Calu3 (cell line): ENCODE measurements around the gene PINK1. TPM values are rescaled to one million over a fixed set of nuclear protein-coding genes. Genes with fewer than 3 reads are reported as not detected.
A peak's percentile ranks its signal among the peaks of the same experiment; 100 is the strongest.

Experiments used
- BruUV-seq: library from RNA; stranded (reverse); fragments of 400-500 nt; replicated peaks from 2 replicates; lab custom pipeline; 2021; lab: Mats Ljungman, UMichigan
- CTCF ChIA-PET: fragments of 300-600 bp; sonication (Branson Sonifier 250); formaldehyde crosslinking; loops from one replicate; lab custom pipeline; 2022; ENCODE audit warnings: antibody characterized with exemption; lab: Charles Lee
- DNase-seq: peaks from one replicate; pipeline ENCODE4 v3.0.0; 2022
- H3K27ac Mint-ChIP-seq: one replicate; pipeline ENCODE4 v1.8.0; 2022; ENCODE audit warnings: mixed read lengths; ENCODE audit not compliant: unreplicated experiment
- H3K27me3 Mint-ChIP-seq: one replicate; pipeline ENCODE4 v1.8.0; 2022; ENCODE audit warnings: mixed read lengths; ENCODE audit not compliant: unreplicated experiment
- H3K36me3 Mint-ChIP-seq: one replicate; pipeline ENCODE4 v1.8.0; 2022; ENCODE audit warnings: mild to moderate bottlenecking, moderate library complexity, mixed read lengths; ENCODE audit not compliant: insufficient read depth, unreplicated experiment
- H3K4me1 Mint-ChIP-seq: one replicate; pipeline ENCODE4 v1.8.0; 2022; ENCODE audit warnings: mild to moderate bottlenecking, low read depth, mixed read lengths; ENCODE audit not compliant: unreplicated experiment
- H3K4me3 Mint-ChIP-seq: one replicate; pipeline ENCODE4 v1.8.0; 2022; ENCODE audit warnings: mild to moderate bottlenecking, low read depth, moderate library complexity, mixed read lengths; ENCODE audit not compliant: unreplicated experiment
- H3K9me3 Mint-ChIP-seq: one replicate; pipeline ENCODE4 v1.8.0; 2022; ENCODE audit warnings: low read depth, mixed read lengths; ENCODE audit not compliant: unreplicated experiment
- CTCF ChIP-seq: fragments of 200-600 bp; IDR thresholded peaks from one replicate; pipeline ENCODE4 v1.8.0; 2022; ENCODE audit warnings: antibody characterized with exemption; ENCODE audit not compliant: unreplicated experiment
- intact Hi-C: fragments of 100-400 bp; cut with micrococcal nuclease; formaldehyde crosslinking; loops from one replicate; pipeline ENCODE4 v1.10.0; 2022; ENCODE audit not compliant: unreplicated experiment
- total RNA-seq: library from RNA; stranded (reverse); gene quantifications from 2 replicates; pipeline ENCODE4 v1.2.3, GENCODE V29; 2022

Gene PINK1
- total RNA-seq, 1 experiment from 2014 or later = 11.2 TPM

GRCh38 chr1:20645414-20645813 lies 12.2 kb downstream of the PINK1 start:
- intact Hi-C loops = no loop called here
- Mint-ChIP-seq H3K27me3 (no peaks in the 10 kb centered on the region), H3K36me3 (peaks cover 34% of the 10 kb centered on the region), H3K4me1 (no peaks in the 10 kb centered on the region), H3K9me3 (no peaks in the 10 kb centered on the region), H3K4me3 (no peak overlapping the region), H3K27ac (no peak overlapping the region)
- BruUV-seq = no TSS peak
- no peak for DNase-seq
- TF ChIP-seq CTCF = no peak
- CTCF ChIA-PET = interaction anchor here (0.6 kb wide), 1 partner anchor 864 kb away, joined by 3 read pairs; no protein-coding TSS in a partner anchor

GRCh38 chr1:20648438-20648837 lies 15.2 kb downstream of the PINK1 start:
- H3K4me3 Mint-ChIP-seq = no peak overlapping the region
- intact Hi-C loops = no loop called here
- no peak for TF ChIP-seq CTCF
- no peaks in the 10 kb centered on the region for H3K9me3 Mint-ChIP-seq
- DNase-seq = no peak
- H3K27me3 Mint-ChIP-seq = no peaks in the 10 kb centered on the region
- CTCF ChIA-PET = no interaction called here
- BruUV-seq = no TSS peak
- no peaks in the 10 kb centered on the region for H3K4me1 Mint-ChIP-seq
- H3K36me3 Mint-ChIP-seq = peaks cover 54% of the 10 kb centered on the region
- H3K27ac Mint-ChIP-seq = no peak overlapping the region

- H3K36me3 Mint-ChIP-seq = peaks cover 56% of the 10 kb centered on the region
Observed at GRCh38 chr1:20648946-20649345, 15.7 kb downstream of the PINK1 start.

GRCh38 chr1:20652300-20652699 lies 19.0 kb downstream of the PINK1 start:
- Mint-ChIP-seq H3K27ac (no peak overlapping the region), H3K36me3 (peaks cover 69% of the 10 kb centered on the region), H3K4me1 (no peaks in the 10 kb centered on the region), H3K4me3 (no peak overlapping the region), H3K9me3 (no peaks in the 10 kb centered on the region), H3K27me3 (no peaks in the 10 kb centered on the region)
- TSS peak; percentile 86 for BruUV-seq
- CTCF ChIA-PET = no interaction called here
- no peak for DNase-seq
- intact Hi-C loops = no loop called here
- TF ChIP-seq CTCF = no peak

More at GRCh38 chr1:20648946-20649345, 15.7 kb downstream of the PINK1 start:
- Mint-ChIP-seq H3K27me3 (no peaks in the 10 kb centered on the region), H3K9me3 (no peaks in the 10 kb centered on the region), H3K4me3 (no peak overlapping the region), H3K4me1 (no peaks in the 10 kb centered on the region), H3K27ac (no peak overlapping the region)
- TF ChIP-seq CTCF = no peak
- no peak for DNase-seq
- no TSS peak for BruUV-seq
- intact Hi-C loops = no loop called here
- CTCF ChIA-PET = no interaction called here
